Psoas muscle (tissue), 8 donors: Measurements from ENCODE around the gene SIGLEC6. TPM values are rescaled to one million over a fixed set of nuclear protein-coding genes. Genes with fewer than 3 reads are reported as not detected.

Experiments
- ATAC-seq, 4 donors: fragments of 200-7000 bp; cut with Tn5 transposase; one replicate each; pipeline ENCODE4 v1.9.1; 2020; ENCODE audit warnings: moderate library complexity in 3 of 4, mild to moderate bottlenecking in 2 of 4
- DNase-seq, 2 donors: peaks; one replicate each; pipeline ENCODE4 v3.0.0-alpha.2; 2020
- H3K27ac ChIP-seq: fragments of 200-600 bp; one replicate; pipeline ENCODE4 v1.8.0; 2022
- H3K27me3 ChIP-seq, 3 donors: fragments of 200-600 bp in 1 of 3; one replicate each; pipeline versions ENCODE4 v1.6.1 to v1.8.0; 2013 to 2022; ENCODE audit warnings: low read length in 2 of 3, mild to moderate bottlenecking in 2 of 3, moderate library complexity in 1 of 3; ENCODE audit not compliant: insufficient read depth in 3 of 3
- H3K36me3 ChIP-seq, 2 donors: fragments of 200-600 bp in 1 of 2; one replicate each; pipeline versions ENCODE4 v1.6.1 to v1.8.0; 2013 to 2022; ENCODE audit warnings: low read depth in 1 of 2, mild to moderate bottlenecking in 1 of 2, moderate library complexity in 1 of 2; ENCODE audit not compliant: insufficient read depth in 1 of 2
- H3K4me1 ChIP-seq: fragments of 200-600 bp; one replicate; pipeline ENCODE4 v1.8.0; 2022
- H3K4me3 ChIP-seq: fragments of 200-600 bp; one replicate; pipeline ENCODE4 v1.8.0; 2022; ENCODE audit warnings: mild to moderate bottlenecking
- H3K9me3 ChIP-seq: fragments of 200-600 bp; one replicate; pipeline ENCODE4 v1.8.0; 2022
- CTCF ChIP-seq: fragments of 200-600 bp; IDR thresholded peaks from one replicate; pipeline ENCODE4 v1.8.0; 2022; ENCODE audit warnings: antibody characterized with exemption
- WGBS, 3 donors: extraction: QIAGEN DNeasy Blood & Tissue Kit; methylation state at CpG; one replicate each; pipeline versions ENCODE4 v1.1.6 to v1.1.7; 2013; 5-methylcytosine and 5-hydroxymethylcytosine counted together
- intact Hi-C, 2 donors: fragments of 100-400 bp; cut with DNase I; formaldehyde crosslinking; loops; one replicate each; pipeline versions ENCODE4 v1.11.0 to v1.14.2; 2022
- long read RNA-seq, 2 donors: library from polyadenylated mRNA; unstranded; transcript quantifications; one replicate each; pipeline ENCODE4 v2.0.0, GENCODE V29; 2021
- polyA plus RNA-seq, 3 donors: library from polyadenylated mRNA; stranded (reverse); fragments of 200-250 nt; gene quantifications; one replicate each; pipeline ENCODE4 v1.2.3, GENCODE V29; 2013
- total RNA-seq, 4 donors: library from RNA; stranded (reverse); fragmentation: NEBNext Ultra II Directional in 2 of 4; extraction: Animal tissue kit (Norgen Biotek cat#: 25700) in 2 of 4; gene quantifications; one replicate each; pipeline versions ENCODE4 v1.2.1 to v1.2.4, GENCODE V29; 2021 to 2023
- donor health status: healthy with polysubstance abuse.
- donor health status: DM: no; HTN: no; CAD: no; lungs with moderate emphysema.
- donor health status: Bipolar disorder and iron deficiency.
- donor health status: healthy.
- donor health status: DM: yes; HTN: yes; CAD: no.
- donor health status: DM: no; HTN: no; CAD: no.
- donor health status: DM: no; HTN: no; CAD: no.
- donor health status: DM: yes; HTN: yes; CAD: no.

SIGLEC6 gene
- total RNA-seq (under 1 TPM; 0.20 to 0.40 (median 0.27) TPM), polyA plus RNA-seq (under 1 TPM in 1 of 3 donors, not detected in 2; 0.03 TPM)
- long read RNA-seq, donor 1, result 0 reads
- long read RNA-seq, donor 2, result 0 reads

- ATAC-seq (peak in 1 of 4 donors; percentile 40), DNase-seq (peak; percentile 41 to 67)
- H3K36me3 ChIP-seq, result no peaks in the 10 kb centered on the region
- intact Hi-C loops, result no loop called here
- no peaks in the 10 kb centered on the region for H3K9me3 ChIP-seq
- WGBS, 3 donors, result 33 to 44% (median 39%) methylated on average over 21 to 25 of the region's 25 CpGs
- H3K4me3 ChIP-seq, result no peak within 1 kb of the TSS
- no peak within 1 kb of the TSS for H3K27ac ChIP-seq
- H3K27me3 ChIP-seq, result peaks cover 0 to 2% (median 0%) of the 10 kb centered on the region in 3 donors
- no peaks in the 10 kb centered on the region for H3K4me1 ChIP-seq
- TF ChIP-seq CTCF, result no peak
Measured at GRCh38 chr19:51531349-51532315, at the start of gene SIGLEC6. SIGLEC6 (minus strand) TSS chr19:51531670; CDS start chr19:51531648, 22 bp downstream.

- DNase-seq, result no peak
- 87 to 92% (median 91%) methylated on average over 6 of the region's 6 CpGs for WGBS, 3 donors
- peaks cover 11% of the 10 kb centered on the region for H3K4me1 ChIP-seq
- no peak overlapping the region for H3K4me3 ChIP-seq
- intact Hi-C loops, result no loop called here
- no peaks in the 10 kb centered on the region for H3K27me3 ChIP-seq
- ATAC-seq, result no peak
- H3K9me3 ChIP-seq, result no peaks in the 10 kb centered on the region
- H3K27ac ChIP-seq, result no peak overlapping the region
- H3K36me3 ChIP-seq, result peaks cover 13 to 64% of the 10 kb centered on the region in 2 donors
- TF ChIP-seq CTCF, result no peak
Measured at GRCh38 chr19:51576850-51577249, 45.4 kb upstream of the SIGLEC6 start.

GRCh38 chr19:51573331-51573730 lies 41.9 kb upstream of the SIGLEC6 start:
- TF ChIP-seq CTCF, result no peak
- 91 to 96% (median 93%) methylated on average over 3 of the region's 3 CpGs for WGBS, 3 donors

GRCh38 chr19:51572908-51573307 lies 41.4 kb upstream of the SIGLEC6 start:
- ATAC-seq (no peak), DNase-seq (no peak)
- H3K27me3 ChIP-seq, result peaks cover 0 to 4% (median 0%) of the 10 kb centered on the region in 3 donors
- peaks cover 11% of the 10 kb centered on the region for H3K4me1 ChIP-seq
- H3K27ac ChIP-seq, result no peak overlapping the region
- 95 to 98% (median 95%) methylated on average over 4 of the region's 4 CpGs for WGBS, 3 donors
- H3K4me3 ChIP-seq, result no peak overlapping the region
- H3K9me3 ChIP-seq, result no peaks in the 10 kb centered on the region
- TF ChIP-seq CTCF, result no peak
- intact Hi-C loops, result loop anchor here (2.0 to 5.0 kb wide), 3 partner anchors 20 to 236 kb away; no protein-coding TSS in a partner anchor
- H3K36me3 ChIP-seq, result peaks cover 2 to 33% of the 10 kb centered on the region in 2 donors

More at GRCh38 chr19:51573331-51573730, 41.9 kb upstream of the SIGLEC6 start:
- ATAC-seq (no peak), DNase-seq (no peak)
- Histone ChIP-seq H3K27ac (no peak overlapping the region), H3K9me3 (no peaks in the 10 kb centered on the region), H3K36me3 (peaks cover 2 to 35% of the 10 kb centered on the region in 2 donors), H3K4me1 (peaks cover 11% of the 10 kb centered on the region), H3K27me3 (peaks cover 0 to 3% (median 0%) of the 10 kb centered on the region in 3 donors), H3K4me3 (no peak overlapping the region)
- intact Hi-C loops, result loop anchor here (2.0 to 5.0 kb wide), 3 partner anchors 19 to 236 kb away; no protein-coding TSS in a partner anchor
